ENCODE results near the gene PRAMEF5.
"Not testable (repeated sequence)": the region's sequence is repeated elsewhere in the genome, so short reads cannot be mapped to it uniquely, and the experiment has no call there.

- TF ChIP-seq, protein P1, sequence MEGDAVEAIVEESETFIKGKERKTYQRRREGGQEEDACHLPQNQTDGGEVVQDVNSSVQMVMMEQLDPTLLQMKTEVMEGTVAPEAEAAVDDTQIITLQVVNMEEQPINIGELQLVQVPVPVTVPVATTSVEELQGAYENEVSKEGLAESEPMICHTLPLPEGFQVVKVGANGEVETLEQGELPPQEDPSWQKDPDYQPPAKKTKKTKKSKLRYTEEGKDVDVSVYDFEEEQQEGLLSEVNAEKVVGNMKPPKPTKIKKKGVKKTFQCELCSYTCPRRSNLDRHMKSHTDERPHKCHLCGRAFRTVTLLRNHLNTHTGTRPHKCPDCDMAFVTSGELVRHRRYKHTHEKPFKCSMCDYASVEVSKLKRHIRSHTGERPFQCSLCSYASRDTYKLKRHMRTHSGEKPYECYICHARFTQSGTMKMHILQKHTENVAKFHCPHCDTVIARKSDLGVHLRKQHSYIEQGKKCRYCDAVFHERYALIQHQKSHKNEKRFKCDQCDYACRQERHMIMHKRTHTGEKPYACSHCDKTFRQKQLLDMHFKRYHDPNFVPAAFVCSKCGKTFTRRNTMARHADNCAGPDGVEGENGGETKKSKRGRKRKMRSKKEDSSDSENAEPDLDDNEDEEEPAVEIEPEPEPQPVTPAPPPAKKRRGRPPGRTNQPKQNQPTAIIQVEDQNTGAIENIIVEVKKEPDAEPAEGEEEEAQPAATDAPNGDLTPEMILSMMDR (conservative IDR thresholded peaks at IDR 0.05), result not testable (repeated sequence)
- TF ChIP-seq ZFX (IDR thresholded peaks at IDR 0.05), result not testable (repeated sequence)
These were observed 21.9 kb upstream of the PRAMEF5 start for GRCh38 chr1:13232056-13232455.

Data from C4-2B (cell line).